Stimulated activated CD8-positive, alpha-beta memory T cell treated with anti-CD3 and anti-CD28 coated beads, Interleukin-12 subunit alpha, Interleukin-12 subunit beta, amount 100 ng/mL, for 24 hours (primary cell): Measurements from ENCODE around the gene DMRTC1B.
"Not testable (repeated sequence)": the region's sequence is repeated elsewhere in the genome, so short reads cannot be mapped to it uniquely, and the experiment has no call there.

Experiments used
- DNase-seq: peaks from one replicate; pipeline ENCODE4 v3.0.0-alpha.2; 2020; ENCODE audit errors: extremely low read depth

DMRTC1B gene

GRCh38 chrX:72776653-72777466 lies at the start of gene DMRTC1B:
DMRTC1B (plus strand) TSS chrX:72776890; CDS start chrX:72845136, 68,246 bp downstream.
- DNase-seq: not testable (repeated sequence)

- DNase-seq: no peak
Measured at GRCh38 chrX:72727846-72728245, 48.8 kb upstream of the DMRTC1B start.

- not testable (repeated sequence) for DNase-seq
Measured at GRCh38 chrX:72733636-72734035, 43.1 kb upstream of the DMRTC1B start.

GRCh38 chrX:72735561-72735960 lies 41.1 kb upstream of the DMRTC1B start:
- DNase-seq: no peak

- DNase-seq: not testable (repeated sequence)
Measured at GRCh38 chrX:72745546-72745945, 31.1 kb upstream of the DMRTC1B start.

- not testable (repeated sequence) for DNase-seq
Measured at GRCh38 chrX:72748545-72748944, 28.1 kb upstream of the DMRTC1B start.

GRCh38 chrX:72760454-72760853 lies 16.2 kb upstream of the DMRTC1B start:
- not testable (repeated sequence) for DNase-seq

- DNase-seq: not testable (repeated sequence)
Measured at GRCh38 chrX:72777467-72777790, 739 bp downstream of the DMRTC1B start.

- not testable (repeated sequence) for DNase-seq
Measured at GRCh38 chrX:72778146-72778545, 1.5 kb downstream of the DMRTC1B start.

- DNase-seq: not testable (repeated sequence)
Measured at GRCh38 chrX:72782560-72782959, 5.9 kb downstream of the DMRTC1B start, which contains the start of gene FAM236B. FAM236B (minus strand) TSS chrX:72782660; CDS start chrX:72782560, 100 bp downstream.

- not testable (repeated sequence) for DNase-seq
Measured at GRCh38 chrX:72783365-72783936, 6.8 kb downstream of the DMRTC1B start.

GRCh38 chrX:72783964-72784363 lies 7.3 kb downstream of the DMRTC1B start:
- DNase-seq: not testable (repeated sequence)

- not testable (repeated sequence) for DNase-seq
Measured at GRCh38 chrX:72788142-72788541, 11.5 kb downstream of the DMRTC1B start.

GRCh38 chrX:72790390-72790789 lies 13.7 kb downstream of the DMRTC1B start:
- not testable (repeated sequence) for DNase-seq

GRCh38 chrX:72808110-72808509 lies 31.4 kb downstream of the DMRTC1B start, which contains the start of gene FAM236D:
FAM236D (minus strand) TSS chrX:72808210; CDS start chrX:72808110, 100 bp downstream.
- not testable (repeated sequence) for DNase-seq

GRCh38 chrX:72830701-72831100 lies 54.0 kb downstream of the DMRTC1B start:
- DNase-seq: not testable (repeated sequence)

GRCh38 chrX:72837532-72837931 lies 60.8 kb downstream of the DMRTC1B start:
- not testable (repeated sequence) for DNase-seq

GRCh38 chrX:72882898-72883297 lies 106.2 kb downstream of the DMRTC1B start:
- DNase-seq: not testable (repeated sequence)

GRCh38 chrX:72889740-72890139 lies 113.0 kb downstream of the DMRTC1B start:
- DNase-seq: not testable (repeated sequence)
